T47D (cell line): Measurements from ENCODE around the gene C22orf23.
"Not testable (repeated sequence)": the region's sequence is repeated elsewhere in the genome, so short reads cannot be mapped to it uniquely, and the experiment has no call there.

Source experiments
- DNase-seq, 2 experiments: peaks; one replicate each; pipeline versions ENCODE4 v3.0.0 to v3.0.0-alpha.2; 2011 to 2012; ENCODE audit warnings: low read depth in 1 of 2, low spot score in 1 of 2
- JUND ChIP-seq: IDR thresholded peaks from 2 replicates; pipeline ENCODE4 v1.6.1; 2012; ENCODE audit warnings: low read depth
- in situ Hi-C: cut with HindIII; loops from 2 replicates; pipeline ENCODE4 v1.10.0; 2016; ENCODE audit warnings: low sequenced_read_pairs, low pct_unique_long_range_greater_than_20kb

C22orf23 gene

DNA sequence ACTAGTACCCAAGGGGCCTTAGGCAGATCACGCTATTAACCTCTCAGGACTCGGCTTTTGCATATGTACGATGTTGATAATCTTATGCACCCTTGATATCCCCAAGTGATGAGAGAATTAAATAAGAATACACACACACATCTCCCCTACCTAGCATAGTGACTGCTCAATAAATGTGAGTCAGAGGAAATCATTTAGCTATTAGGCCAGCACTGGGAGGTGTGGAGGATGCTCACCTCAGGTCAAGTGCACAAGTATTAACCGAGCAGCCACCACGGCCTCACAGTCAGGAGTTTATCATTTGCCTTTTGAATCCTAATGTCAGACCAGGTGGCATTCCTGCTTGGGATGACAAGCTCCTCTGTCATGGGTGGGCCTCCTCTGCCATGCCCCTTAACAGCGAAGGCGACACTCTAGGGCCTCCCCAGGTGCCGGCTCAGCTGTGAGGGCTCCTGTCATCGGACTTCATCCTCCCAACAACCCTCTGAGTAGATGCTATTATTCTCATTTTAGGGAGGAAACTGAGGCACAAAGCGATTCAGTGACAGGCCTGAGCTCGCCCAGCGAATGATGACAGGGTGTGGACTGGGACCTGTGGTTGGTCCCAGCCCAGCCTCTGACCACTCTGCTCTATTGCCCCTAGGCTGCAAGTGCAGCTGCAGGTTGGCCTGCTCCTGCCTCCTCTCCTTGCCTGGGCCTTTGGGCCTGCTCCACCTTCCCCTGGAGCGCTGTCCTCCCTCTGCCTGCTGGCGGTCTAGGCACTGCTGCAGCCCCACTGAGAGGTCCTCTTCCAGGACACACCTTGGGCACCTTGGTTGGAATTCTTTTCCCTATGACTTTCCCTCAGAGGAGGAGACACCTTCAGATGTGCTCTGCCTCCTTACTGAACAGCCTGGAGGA is 36.0 kb upstream of the C22orf23 start:
- in situ Hi-C loops, result no loop called here
- no peak for DNase-seq
- no peak for TF ChIP-seq JUND

DNA sequence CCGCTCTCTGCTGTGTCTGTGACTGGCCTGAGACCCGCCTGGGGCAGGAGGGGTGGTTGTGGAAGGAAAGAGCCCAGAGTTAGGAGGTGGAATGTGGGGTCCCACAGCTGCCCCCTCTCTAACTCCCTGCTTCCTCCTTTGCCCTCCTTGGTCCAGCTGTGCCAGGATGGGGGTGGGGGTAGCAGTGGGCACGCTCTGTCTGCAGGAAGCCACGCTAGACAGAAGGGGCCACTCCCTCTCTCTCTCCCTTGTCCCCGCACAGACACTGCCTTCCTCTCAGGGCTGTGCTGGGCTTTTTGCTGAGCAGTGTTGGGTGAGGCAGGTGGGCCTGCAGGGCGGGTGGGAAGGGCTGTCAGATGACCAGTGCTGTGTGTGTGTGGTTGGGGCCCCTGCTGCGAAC is 33.0 kb upstream of the C22orf23 start:
- DNase-seq, result no peak
- no peak for TF ChIP-seq JUND
- in situ Hi-C loops, result no loop called here

DNA sequence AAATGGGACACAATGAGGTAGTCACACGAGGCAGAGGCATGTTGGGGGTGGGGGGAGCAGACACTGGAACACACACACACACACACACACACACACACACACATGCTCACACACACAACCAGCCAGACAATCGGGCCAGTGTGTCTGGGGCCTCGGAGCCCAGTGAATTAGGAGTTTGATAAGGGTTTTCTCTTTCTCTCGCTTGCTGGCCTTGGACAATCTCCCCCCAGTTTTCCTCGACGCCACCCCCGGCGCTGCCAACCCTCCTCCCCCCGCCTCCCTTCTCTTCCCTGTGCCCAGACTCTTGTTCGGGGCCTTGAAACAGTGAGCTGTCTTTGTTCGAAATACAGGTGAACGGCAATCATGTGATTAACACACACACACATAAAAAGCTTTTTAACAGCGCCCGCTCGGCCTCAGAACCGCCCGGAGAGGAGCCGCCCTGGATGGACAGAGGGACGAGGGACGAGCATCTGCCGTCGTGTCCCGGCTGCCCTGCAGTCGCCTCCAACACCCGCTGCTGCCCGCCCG is 32.4 kb upstream of the C22orf23 start:
- in situ Hi-C loops, result no loop called here
- DNase-seq, result no peak
- TF ChIP-seq JUND, result no peak

DNA sequence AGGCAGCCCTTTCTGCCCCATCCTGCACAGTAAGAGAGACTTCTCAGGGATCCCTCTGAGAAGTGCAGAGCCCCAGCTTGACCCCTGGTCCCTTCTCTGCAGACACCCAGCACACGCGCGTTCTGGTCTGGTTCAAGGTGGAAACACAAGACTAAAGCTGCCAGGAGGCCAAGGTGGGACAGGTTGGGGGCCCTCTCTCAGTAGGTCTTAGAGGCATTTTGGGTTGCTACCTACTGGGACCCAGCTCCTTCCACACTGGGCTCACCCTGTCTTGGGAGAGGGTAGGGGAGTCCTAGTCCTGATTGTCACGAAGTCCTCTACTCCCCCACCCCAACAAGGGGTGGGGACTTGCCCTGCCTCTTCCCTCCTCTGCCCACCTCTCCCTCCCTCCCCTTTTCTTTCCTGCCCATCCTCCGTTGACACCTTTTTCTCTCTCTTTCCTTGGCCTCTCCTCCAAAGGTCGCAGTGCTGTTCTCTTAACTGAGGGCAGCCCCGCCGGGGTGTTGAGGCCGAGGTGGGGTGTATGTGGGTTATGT is 31.7 kb upstream of the C22orf23 start:
- in situ Hi-C loops, result no loop called here
- no peak for TF ChIP-seq JUND
- DNase-seq, result no peak

DNA sequence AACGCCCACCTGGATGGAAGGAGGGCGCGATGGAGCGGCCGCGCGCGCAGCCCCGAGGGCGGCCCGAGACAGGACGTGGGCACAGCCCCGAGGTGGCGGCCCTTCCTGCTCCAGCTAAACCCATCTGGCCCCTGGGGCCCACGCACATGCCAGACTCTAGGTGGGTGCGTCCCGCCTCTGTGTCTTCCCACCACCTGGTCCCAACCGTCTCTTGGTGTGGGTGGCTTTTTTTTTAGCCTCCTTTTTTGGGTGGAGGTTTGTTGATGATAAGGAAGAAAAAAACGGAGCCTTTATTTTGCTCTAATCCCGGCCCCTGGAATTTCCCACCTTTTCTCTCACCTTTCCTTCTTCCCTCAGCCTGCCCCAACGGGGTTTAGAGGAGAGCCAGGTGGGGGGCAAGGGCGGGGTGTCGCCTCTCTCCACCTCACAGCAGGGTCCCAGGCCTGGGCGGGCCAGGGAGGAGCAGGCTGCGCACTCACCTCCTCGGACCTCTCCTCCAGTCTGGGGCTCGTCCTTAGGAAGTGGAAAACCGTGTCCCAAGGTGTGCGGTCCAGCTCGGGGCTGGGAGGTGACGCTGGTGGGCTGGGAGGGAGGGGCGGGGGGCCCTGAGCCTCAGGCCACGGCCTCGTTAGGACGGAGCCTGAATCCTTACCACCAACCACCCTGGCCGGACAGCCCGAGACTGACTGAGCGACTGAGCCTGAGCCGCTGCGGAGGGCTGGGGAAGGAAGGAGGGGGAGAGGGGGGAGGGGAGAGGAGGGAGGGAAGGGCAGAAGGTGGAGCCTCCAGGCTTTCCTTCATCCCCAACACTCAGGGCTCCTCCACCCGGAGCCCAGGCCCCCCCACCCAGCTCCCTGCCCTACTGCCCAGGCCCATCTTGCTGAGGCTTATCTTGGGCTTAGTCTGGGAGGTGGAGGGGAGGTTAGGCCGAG is 30.7 kb upstream of the C22orf23 start, which contains the start of gene SOX10:
Gene SOX10 (minus strand): TSS at position 696 of the 932 bp plus-strand sequence. CDS start 771 bp downstream, outside the sequence.
- in situ Hi-C loops, result no loop called here
- no peak for DNase-seq
- no peak for TF ChIP-seq JUND

DNA sequence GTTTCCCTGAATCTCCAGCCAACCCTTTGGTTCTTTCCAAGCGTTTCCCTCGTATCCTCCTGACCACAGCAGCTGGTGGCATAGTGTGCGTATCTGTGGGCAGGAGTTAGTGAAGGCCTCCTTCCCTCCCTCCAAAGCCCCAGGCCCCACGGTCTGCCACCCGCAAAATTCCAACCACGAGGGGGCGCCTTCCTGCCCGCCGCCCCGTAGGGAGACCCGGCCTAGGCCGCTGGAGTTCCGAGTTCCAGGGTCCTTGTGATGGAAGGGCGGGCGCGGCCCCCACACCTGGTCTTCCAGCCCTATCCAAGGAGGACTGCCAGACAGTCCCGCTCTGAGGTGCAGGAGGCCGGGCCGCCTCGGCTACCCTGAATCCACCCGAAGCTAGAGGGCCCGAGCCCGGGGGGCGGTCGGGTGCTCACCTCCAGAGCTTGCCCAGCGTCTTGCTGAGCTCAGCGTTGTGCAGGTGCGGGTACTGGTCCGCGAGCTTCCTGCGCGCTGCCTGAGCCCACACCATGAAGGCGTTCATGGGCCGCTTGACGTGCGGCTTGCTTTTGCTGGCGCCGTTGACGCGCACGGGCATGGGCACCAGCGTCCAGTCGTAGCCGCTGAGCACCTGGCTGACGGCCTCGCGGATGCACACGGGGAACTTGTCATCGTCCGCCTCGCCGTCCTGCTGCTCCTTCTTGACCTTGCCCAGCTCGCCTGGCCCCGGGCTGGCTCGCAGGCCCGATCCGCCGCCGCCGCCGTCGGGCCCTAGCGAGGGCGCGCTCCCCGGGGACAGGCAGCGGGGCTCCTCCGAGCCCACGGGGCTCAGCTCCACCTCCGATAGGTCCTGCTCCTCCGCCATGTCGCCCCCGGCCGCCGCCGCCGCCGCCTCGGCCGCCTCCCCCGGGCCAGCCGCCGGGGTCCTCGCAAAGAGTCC is 29.8 kb upstream of the C22orf23 start:
- no peak for DNase-seq
- no peak for TF ChIP-seq JUND
- in situ Hi-C loops, result no loop called here

DNA sequence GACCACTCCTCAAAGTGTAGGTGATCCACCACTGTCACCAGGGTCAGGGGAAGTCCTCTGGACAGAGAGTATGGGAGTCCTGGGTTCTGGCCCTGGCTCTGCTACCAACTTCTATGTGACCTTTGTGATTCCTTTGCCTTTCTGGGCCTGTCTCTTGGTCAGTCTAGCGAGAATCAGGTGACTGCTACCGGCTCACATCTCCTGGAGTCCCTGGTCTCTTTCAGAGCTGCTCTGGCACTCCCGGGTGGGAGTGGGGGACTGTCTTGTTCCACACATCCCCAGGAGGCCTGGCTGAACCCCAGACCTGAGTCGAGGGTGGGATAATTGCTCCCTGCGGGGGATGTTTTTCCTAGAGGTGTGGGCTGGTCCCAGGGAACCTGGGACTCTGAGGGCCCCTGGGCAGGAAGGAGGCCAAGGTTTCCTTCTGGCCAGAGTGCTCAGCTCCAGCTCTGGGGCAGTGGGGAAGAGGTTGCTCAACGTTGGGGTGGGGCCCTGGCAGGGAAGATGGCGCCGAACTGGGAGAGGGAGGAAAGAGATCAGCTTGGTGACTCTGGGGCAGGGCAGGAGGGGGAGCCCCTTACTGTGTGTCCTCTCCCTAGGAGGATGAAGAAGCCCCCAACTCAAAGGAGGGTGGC is 28.9 kb upstream of the C22orf23 start:
- DNase-seq, result no peak
- no peak for TF ChIP-seq JUND
- in situ Hi-C loops, result no loop called here

DNA sequence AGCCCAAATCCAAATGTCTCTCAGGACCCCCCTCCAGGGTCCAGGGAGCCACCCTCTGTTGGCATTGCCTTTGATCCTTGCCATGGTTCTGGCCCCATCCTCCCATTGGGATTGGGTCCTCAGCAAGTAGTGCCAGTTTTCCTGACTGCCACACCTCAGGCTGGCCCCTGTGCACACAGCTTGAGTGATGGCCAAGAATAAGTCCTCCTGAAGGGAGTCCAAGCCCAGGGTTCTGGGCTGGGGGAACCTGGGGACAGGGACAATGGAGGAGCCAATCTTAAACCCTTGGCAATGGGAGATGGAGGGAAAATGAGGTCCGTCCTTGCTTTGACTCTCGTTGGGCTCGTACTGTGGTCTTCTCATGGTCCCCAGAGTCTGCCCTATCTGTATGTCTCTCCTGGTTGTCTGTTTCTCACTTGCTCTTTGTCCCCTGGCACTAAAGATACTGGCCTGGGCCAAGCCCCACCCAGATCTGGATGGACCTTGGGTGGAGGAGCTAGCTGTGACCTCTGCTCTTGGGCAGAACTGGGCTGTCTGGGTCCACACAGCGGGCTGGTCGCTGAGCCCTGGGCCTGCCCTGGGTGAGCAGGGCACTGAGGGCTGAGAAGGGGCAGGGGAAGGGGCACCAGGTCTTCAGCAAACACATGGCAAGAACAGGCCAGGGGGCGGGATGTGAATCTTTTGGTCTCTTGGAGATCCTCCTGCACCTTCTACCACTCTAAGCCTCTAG is 28.0 kb upstream of the C22orf23 start:
- TF ChIP-seq JUND, result no peak
- in situ Hi-C loops, result no loop called here
- no peak for DNase-seq

DNA sequence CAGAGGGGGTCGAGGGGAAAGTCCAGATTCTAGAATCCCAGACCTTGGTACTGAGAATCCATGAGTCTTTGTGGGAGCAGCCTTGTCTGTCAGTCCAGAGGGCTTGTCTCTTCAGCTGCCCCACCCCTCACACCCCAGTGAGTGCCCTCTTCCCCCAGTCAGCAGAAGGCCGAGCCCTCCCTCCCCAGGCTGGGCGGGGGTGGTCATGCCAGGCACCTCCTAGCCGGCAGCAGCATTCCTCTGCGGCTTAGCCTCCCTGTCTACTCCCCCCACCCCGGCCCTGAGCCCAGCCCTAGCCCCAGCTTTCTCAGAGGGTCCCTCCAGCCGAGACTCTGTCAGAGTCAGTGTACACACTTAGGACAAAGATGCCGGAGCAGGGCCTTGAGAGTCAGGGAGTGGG is 26.4 kb upstream of the C22orf23 start:
- TF ChIP-seq JUND, result no peak
- in situ Hi-C loops, result no loop called here
- no peak for DNase-seq

DNA sequence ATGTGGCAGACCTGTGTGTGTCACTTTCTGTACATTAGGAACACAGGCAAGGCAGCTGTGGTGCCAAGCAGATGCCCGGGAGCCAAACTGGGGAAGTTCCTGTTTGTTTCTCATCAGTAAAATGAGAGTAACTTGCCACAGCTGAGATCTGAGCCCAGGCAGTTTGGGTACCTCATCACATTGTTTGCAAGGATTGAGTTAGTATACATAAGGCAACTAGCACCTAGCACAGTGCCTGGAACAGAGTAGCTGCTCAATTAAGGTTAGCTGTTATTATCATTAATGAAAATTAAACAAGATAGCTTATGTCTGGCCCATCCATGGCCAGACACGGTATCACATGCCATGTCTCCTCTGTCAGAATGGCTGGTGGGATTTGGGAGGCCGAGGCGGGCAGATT is 23.1 kb upstream of the C22orf23 start:
- DNase-seq, result no peak
- in situ Hi-C loops, result no loop called here
- TF ChIP-seq JUND, result no peak

DNA sequence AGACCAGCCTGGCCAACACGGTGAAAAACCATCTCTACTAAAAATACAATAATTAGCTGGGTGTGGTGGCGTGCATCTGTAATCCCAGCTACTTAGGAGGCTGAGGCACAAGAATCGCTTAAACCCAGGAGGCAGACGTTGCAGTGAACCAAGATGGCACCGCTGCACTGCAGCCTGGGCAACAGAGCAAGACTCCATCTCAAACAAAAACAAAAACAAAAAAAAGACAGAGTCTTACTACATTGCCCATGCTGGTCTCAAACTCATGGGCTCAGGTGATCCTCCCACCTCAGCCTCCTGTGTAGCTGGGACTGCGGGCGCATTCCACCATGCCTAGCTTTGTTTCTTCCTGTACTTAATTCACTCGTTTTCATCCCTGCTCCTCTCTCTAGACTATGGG is 22.6 kb upstream of the C22orf23 start:
- in situ Hi-C loops, DNase-seq: not testable (repeated sequence)
